HepG2 (cell line): Measurements from ENCODE around the gene CAND2. TPM values are rescaled to one million over a fixed set of nuclear protein-coding genes. Genes with fewer than 3 reads are reported as not detected.

Source experiments
- BORCS8-MEF2B ChIP-seq: sonication (generic); formaldehyde crosslinking; IDR thresholded peaks from 2 replicates; pipeline ENCODE4 v1.8.0; 2022; ENCODE audit warnings: mild to moderate bottlenecking, missing genetic modification reagents
- CC2D1A ChIP-seq: sonication (generic); formaldehyde crosslinking; IDR thresholded peaks from 2 replicates; pipeline ENCODE4 v1.8.1; 2023; ENCODE audit warnings: mild to moderate bottlenecking, missing genetic modification reagents
- HMG20B ChIP-seq: conservative IDR thresholded peaks from 2 replicates; pipeline ENCODE4 v1.6.1; 2016; ENCODE audit warnings: missing genetic modification reagents, missing compliant biosample characterization
- HOXA3 ChIP-seq: sonication (generic); formaldehyde crosslinking; IDR thresholded peaks from 2 replicates; pipeline ENCODE4 v1.5.0; 2020; ENCODE audit warnings: missing genetic modification reagents
- JUN ChIP-seq: sonication (generic); formaldehyde crosslinking; IDR thresholded peaks from 2 replicates; pipeline ENCODE4 v1.4.0; 2020; ENCODE audit warnings: mild to moderate bottlenecking, missing genetic modification reagents
- MAFF ChIP-seq: IDR thresholded peaks from 2 replicates; pipeline ENCODE4 v1.6.1; 2011; ENCODE audit warnings: low read depth, low read length, improper control_type of control experiment
- MYC ChIP-seq: sonication (generic); formaldehyde crosslinking; IDR thresholded peaks from 2 replicates; pipeline ENCODE4 v1.9.0; 2021; ENCODE audit warnings: missing genetic modification reagents, borderline replicate concordance
- MZF1 ChIP-seq: sonication (generic); formaldehyde crosslinking; IDR thresholded peaks from 2 replicates; pipeline ENCODE4 v1.8.1; 2023; ENCODE audit warnings: mild to moderate bottlenecking, missing genetic modification reagents, borderline replicate concordance
- NR3C1 ChIP-seq: sonication (generic); formaldehyde crosslinking; IDR thresholded peaks from 2 replicates; pipeline ENCODE4 v1.4.0; 2020; ENCODE audit warnings: missing genetic modification reagents
- RAD21 ChIP-seq: fragments of 450-650 bp; formaldehyde crosslinking; IDR thresholded peaks from 2 replicates; pipeline ENCODE4 v1.5.0; 2020; ENCODE audit warnings: mild to moderate bottlenecking
- RNF2 ChIP-seq: fragments of 450-650 bp; conservative IDR thresholded peaks from 2 replicates; pipeline ENCODE4 v1.6.1; 2016; ENCODE audit warnings: low read depth
- ZMYM2 ChIP-seq: sonication (generic); formaldehyde crosslinking; IDR thresholded peaks from 2 replicates; pipeline ENCODE4 v1.8.0; 2022; ENCODE audit warnings: mild to moderate bottlenecking, missing genetic modification reagents
- ZNF138 ChIP-seq: sonication (generic); formaldehyde crosslinking; IDR thresholded peaks from 2 replicates; pipeline ENCODE4 v1.5.0; 2020; ENCODE audit warnings: mild to moderate bottlenecking, low read depth, missing genetic modification reagents
- ZNF17 ChIP-seq: sonication (generic); formaldehyde crosslinking; IDR thresholded peaks from 2 replicates; pipeline ENCODE4 v1.5.0; 2020; ENCODE audit warnings: mild to moderate bottlenecking, missing genetic modification reagents
- ZNF296 ChIP-seq: sonication (generic); formaldehyde crosslinking; conservative IDR thresholded peaks from 2 replicates; pipeline ENCODE4 v1.5.0; 2020; ENCODE audit warnings: mild to moderate bottlenecking, missing genetic modification reagents
- ZNF33A ChIP-seq: sonication (generic); formaldehyde crosslinking; IDR thresholded peaks from 2 replicates; pipeline ENCODE4 v1.5.1; 2020; ENCODE audit warnings: missing genetic modification reagents, mild to moderate bottlenecking, moderate library complexity, borderline replicate concordance
- ZNF430 ChIP-seq: sonication (generic); formaldehyde crosslinking; IDR thresholded peaks from 2 replicates; pipeline ENCODE4 v1.9.0; 2021; ENCODE audit warnings: mild to moderate bottlenecking, missing genetic modification reagents
- ZNF670 ChIP-seq: sonication (generic); formaldehyde crosslinking; IDR thresholded peaks from 2 replicates; pipeline ENCODE4 v1.8.0; 2022; ENCODE audit warnings: mild to moderate bottlenecking, missing genetic modification reagents, borderline replicate concordance
- ZNF749 ChIP-seq: sonication (generic); formaldehyde crosslinking; IDR thresholded peaks from 2 replicates; pipeline ENCODE4 v1.8.0; 2022; ENCODE audit warnings: mild to moderate bottlenecking, missing genetic modification reagents, moderate library complexity, borderline replicate concordance
- polyA plus RNA-seq, 8 experiments: library from polyadenylated mRNA; depleted of rRNA in 3 of 8; stranded (reverse) in 7 of 8; unstranded in 1 of 8; fragments of >200 nt; fragmentation: Illumina TruSeq in 4 of 8; extraction: Trizol in 4 of 8; gene quantifications; 2 replicates each; pipeline versions ENCODE4 v1.2.1 to v1.2.3, GENCODE V29; 2011 to 2016; ENCODE audit warnings: low read depth in 4 of 8, missing spikeins in 1 of 8, mixed read lengths in 1 of 8; ENCODE audit not compliant: insufficient read depth in 1 of 8
- total RNA-seq, 5 experiments: library from RNA; depleted of rRNA; stranded (reverse); fragments of >200 nt; fragmentation: Illumina TruSeq; extraction: Trizol; gene quantifications; 2 replicates each; pipeline ENCODE4 v1.2.3, GENCODE V29; 2016; ENCODE audit warnings: low read depth in 1 of 5
- TF ChIP-seq, protein P1 (sequence below): sonication (generic); formaldehyde crosslinking; IDR thresholded peaks from 2 replicates; pipeline ENCODE4 v1.4.0; 2020; ENCODE audit warnings: mild to moderate bottlenecking, missing genetic modification reagents
- TF ChIP-seq, protein P2 (sequence below): sonication (generic); formaldehyde crosslinking; IDR thresholded peaks from 2 replicates; pipeline ENCODE4 v1.5.1; 2020; ENCODE audit warnings: missing genetic modification reagents, mild to moderate bottlenecking, borderline replicate concordance
- TF ChIP-seq, protein P3 (sequence below): sonication (generic); formaldehyde crosslinking; IDR thresholded peaks from 2 replicates; pipeline ENCODE4 v1.5.1; 2020; ENCODE audit warnings: mild to moderate bottlenecking, missing genetic modification reagents, moderate library complexity
- TF ChIP-seq, protein P4 (sequence below): IDR thresholded peaks from 2 replicates; pipeline ENCODE4 v1.6.1; 2016; ENCODE audit warnings: low read depth, borderline replicate concordance
- TF ChIP-seq, protein P5 (sequence below): IDR thresholded peaks from 2 replicates; pipeline ENCODE4 v1.6.1; 2012; ENCODE audit warnings: low read depth, low read length, improper control_type of control experiment

The CAND2 gene
- total and polyA plus RNA-seq, 2 of the 13 experiments (the other 11 are each of a cell fraction or from before 2014, with no cell fraction given) = 0.01 TPM; not detected in 1

DNA sequence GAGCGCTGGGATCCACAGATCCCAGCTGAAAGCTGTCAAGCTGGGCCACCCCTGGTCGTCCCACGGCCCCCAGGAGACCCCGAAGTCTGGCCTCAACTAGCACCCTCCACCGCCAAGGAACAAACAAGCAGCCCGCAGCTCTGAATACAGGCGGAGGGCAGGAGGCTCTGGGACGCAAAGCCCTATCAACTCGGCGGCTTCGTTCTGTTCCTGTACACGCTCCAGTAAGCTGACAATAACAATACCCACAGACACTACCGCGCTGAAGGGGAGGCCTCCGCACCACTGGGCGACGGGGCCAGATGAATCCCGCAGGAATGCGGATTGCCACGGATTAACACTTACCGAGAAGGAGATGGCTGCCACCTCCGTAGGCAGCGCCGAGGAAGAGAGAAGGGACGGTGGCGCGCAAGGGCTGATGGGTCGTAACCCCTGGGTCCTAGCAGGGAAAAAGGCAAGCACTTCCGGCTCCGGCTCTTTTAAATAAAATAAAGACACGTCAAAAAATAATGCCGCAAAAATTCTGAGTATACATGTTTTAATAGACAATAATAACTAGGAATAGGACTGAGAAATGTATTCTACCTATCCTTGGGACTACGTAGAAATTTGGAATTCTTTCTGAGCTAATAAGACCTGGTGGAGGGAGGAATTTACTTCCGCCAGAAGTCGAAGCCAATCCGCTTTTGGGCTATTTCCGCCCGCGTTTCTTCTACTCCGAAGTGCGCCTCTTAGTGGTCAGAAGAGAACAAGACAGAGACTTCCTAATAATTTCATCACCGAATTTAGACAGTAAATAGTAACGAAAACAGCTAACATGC lies 44.9 kb downstream of the CAND2 start, which contains the start of gene RPL32 (continued):
- TF ChIP-seq, protein P1, sequence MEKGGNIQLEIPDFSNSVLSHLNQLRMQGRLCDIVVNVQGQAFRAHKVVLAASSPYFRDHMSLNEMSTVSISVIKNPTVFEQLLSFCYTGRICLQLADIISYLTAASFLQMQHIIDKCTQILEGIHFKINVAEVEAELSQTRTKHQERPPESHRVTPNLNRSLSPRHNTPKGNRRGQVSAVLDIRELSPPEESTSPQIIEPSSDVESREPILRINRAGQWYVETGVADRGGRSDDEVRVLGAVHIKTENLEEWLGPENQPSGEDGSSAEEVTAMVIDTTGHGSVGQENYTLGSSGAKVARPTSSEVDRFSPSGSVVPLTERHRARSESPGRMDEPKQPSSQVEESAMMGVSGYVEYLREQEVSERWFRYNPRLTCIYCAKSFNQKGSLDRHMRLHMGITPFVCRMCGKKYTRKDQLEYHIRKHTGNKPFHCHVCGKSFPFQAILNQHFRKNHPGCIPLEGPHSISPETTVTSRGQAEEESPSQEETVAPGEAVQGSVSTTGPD (CRISPR knock-in tag) = no peak
- TF ChIP-seq ZNF296 (CRISPR knock-in tag) (no peak), MYC (CRISPR knock-in tag) (peak; percentile 99), RNF2 (0 out of 2 replicates have a peak, but pooled peaks have one; percentile 18), ZNF670 (CRISPR knock-in tag) (peak; percentile 74; the same call in 1 of the 2 replicates), ZNF430 (CRISPR knock-in tag) (no peak; the same call in 1 of the 2 replicates), NR3C1 (CRISPR knock-in tag) (no peak), ZNF138 (CRISPR knock-in tag) (no peak), ZNF749 (no peak), BORCS8-MEF2B (CRISPR knock-in tag) (no peak; the same call in 1 of the 2 replicates), JUN (CRISPR knock-in tag) (no peak), HMG20B (CRISPR knock-in tag) (no peak; the same call in 1 of the 2 replicates), HOXA3 (CRISPR knock-in tag) (peak; percentile 76), ZNF17 (CRISPR knock-in tag) (no peak), RAD21 (CRISPR knock-in tag) (no peak), CC2D1A (CRISPR knock-in tag) (no peak), ZMYM2 (CRISPR knock-in tag) (no peak), ZNF33A (no peak), MZF1 (CRISPR knock-in tag) (no peak), MAFF (no peak)
- TF ChIP-seq, protein P2, sequence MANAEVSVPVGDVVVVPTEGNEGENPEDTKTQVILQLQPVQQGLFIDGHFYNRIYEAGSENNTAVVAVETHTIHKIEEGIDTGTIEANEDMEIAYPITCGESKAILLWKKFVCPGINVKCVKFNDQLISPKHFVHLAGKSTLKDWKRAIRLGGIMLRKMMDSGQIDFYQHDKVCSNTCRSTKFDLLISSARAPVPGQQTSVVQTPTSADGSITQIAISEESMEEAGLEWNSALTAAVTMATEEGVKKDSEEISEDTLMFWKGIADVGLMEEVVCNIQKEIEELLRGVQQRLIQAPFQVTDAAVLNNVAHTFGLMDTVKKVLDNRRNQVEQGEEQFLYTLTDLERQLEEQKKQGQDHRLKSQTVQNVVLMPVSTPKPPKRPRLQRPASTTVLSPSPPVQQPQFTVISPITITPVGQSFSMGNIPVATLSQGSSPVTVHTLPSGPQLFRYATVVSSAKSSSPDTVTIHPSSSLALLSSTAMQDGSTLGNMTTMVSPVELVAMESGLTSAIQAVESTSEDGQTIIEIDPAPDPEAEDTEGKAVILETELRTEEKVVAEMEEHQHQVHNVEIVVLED (CRISPR knock-in tag) = peak; percentile 58
- TF ChIP-seq, protein P3, sequence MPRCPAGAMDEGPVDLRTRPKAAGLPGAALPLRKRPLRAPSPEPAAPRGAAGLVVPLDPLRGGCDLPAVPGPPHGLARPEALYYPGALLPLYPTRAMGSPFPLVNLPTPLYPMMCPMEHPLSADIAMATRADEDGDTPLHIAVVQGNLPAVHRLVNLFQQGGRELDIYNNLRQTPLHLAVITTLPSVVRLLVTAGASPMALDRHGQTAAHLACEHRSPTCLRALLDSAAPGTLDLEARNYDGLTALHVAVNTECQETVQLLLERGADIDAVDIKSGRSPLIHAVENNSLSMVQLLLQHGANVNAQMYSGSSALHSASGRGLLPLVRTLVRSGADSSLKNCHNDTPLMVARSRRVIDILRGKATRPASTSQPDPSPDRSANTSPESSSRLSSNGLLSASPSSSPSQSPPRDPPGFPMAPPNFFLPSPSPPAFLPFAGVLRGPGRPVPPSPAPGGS (CRISPR knock-in tag) = no peak
- TF ChIP-seq, protein P4, sequence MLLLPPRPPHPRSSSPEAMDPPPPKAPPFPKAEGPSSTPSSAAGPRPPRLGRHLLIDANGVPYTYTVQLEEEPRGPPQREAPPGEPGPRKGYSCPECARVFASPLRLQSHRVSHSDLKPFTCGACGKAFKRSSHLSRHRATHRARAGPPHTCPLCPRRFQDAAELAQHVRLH (CRISPR knock-in tag) = peak; percentile 50; the same call in 1 of the 2 replicates
- TF ChIP-seq, protein P5, sequence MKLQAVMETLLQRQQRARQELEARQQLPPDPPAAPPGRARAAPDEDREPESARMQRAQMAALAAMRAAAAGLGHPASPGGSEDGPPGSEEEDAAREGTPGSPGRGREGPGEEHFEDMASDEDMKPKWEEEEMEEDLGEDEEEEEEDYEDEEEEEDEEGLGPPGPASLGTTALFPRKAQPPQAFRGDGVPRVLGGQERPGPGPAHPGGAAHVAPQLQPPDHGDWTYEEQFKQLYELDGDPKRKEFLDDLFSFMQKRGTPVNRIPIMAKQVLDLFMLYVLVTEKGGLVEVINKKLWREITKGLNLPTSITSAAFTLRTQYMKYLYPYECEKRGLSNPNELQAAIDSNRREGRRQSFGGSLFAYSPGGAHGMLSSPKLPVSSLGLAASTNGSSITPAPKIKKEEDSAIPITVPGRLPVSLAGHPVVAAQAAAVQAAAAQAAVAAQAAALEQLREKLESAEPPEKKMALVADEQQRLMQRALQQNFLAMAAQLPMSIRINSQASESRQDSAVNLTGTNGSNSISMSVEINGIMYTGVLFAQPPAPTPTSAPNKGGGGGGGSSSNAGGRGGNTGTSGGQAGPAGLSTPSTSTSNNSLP = 0 out of 2 replicates have a peak, but pooled peaks have one; percentile 11
